PC-3 (cell line): ENCODE measurements around the gene ORC4. TPM values are rescaled to one million over a fixed set of nuclear protein-coding genes. Genes with fewer than 3 reads are reported as not detected.

Experiments
- ATAC-seq: fragments of 200-7000 bp; cut with Tn5 transposase; 2 replicates; pipeline ENCODE4 v1.9.1; 2020; ENCODE audit warnings: mild to moderate bottlenecking, moderate library complexity
- BruUV-seq: library from RNA; stranded (reverse); fragments of 400-500 nt; replicated peaks from 2 replicates; lab custom pipeline; 2021; lab: Mats Ljungman, UMichigan
- CTCF ChIA-PET: fragments of 300-600 bp; sonication (Branson Sonifier 250); formaldehyde crosslinking; loops from one replicate; lab custom pipeline; 2022; ENCODE audit warnings: antibody characterized with exemption; lab: Charles Lee
- POLR2A ChIA-PET: fragments of 300-600 bp; sonication (Branson Sonifier 250); formaldehyde crosslinking; loops from one replicate; lab custom pipeline; 2022; ENCODE audit warnings: antibody characterized with exemption; ENCODE audit not compliant: unreplicated experiment; lab: Charles Lee
- DNase-seq: peaks from one replicate; pipeline ENCODE4 v3.0.0-alpha.2; 2015
- H2AFZ ChIP-seq: fragments of 300-600 bp; sonication (generic); 2 replicates; pipeline ENCODE4 v1.6.0; 2016; ENCODE audit warnings: antibody characterized with exemption, low read length
- H3F3A ChIP-seq: fragments of 300-600 bp; sonication (generic); one replicate; pipeline ENCODE4 v1.6.0; 2017; ENCODE audit warnings: antibody characterized with exemption, low read length, control low read depth, mild to moderate bottlenecking; ENCODE audit not compliant: unreplicated experiment
- H3K27ac ChIP-seq: fragments of 300-600 bp; sonication (generic); 2 replicates; pipeline ENCODE4 v1.5.1; 2016; ENCODE audit warnings: mild to moderate bottlenecking, low read length
- H3K27me3 ChIP-seq: fragments of 300-600 bp; sonication (generic); 2 replicates; pipeline ENCODE4 v1.6.1; 2016; ENCODE audit warnings: low read length, mixed read lengths
- H3K36me3 ChIP-seq: fragments of 300-600 bp; sonication (generic); 2 replicates; pipeline ENCODE4 v1.6.1; 2016; ENCODE audit warnings: low read depth, mixed run types, low read length, mixed read lengths
- H3K4me1 ChIP-seq: fragments of 300-600 bp; sonication (generic); 2 replicates; pipeline ENCODE4 v1.5.1; 2016; ENCODE audit warnings: low read length; ENCODE audit not compliant: insufficient read depth
- H3K4me2 ChIP-seq: fragments of 300-600 bp; sonication (generic); 2 replicates; pipeline ENCODE4 v1.6.0; 2016; ENCODE audit warnings: low read length
- H3K4me3 ChIP-seq: fragments of 300-600 bp; sonication (generic); 2 replicates; pipeline ENCODE4 v1.5.1; 2016; ENCODE audit warnings: mild to moderate bottlenecking, low read length, mixed read lengths
- H3K79me2 ChIP-seq: fragments of 300-600 bp; sonication (generic); 2 replicates; pipeline ENCODE4 v1.6.1; 2017; ENCODE audit warnings: low read length, mixed read lengths
- H3K9ac ChIP-seq: fragments of 300-600 bp; sonication (generic); 2 replicates; pipeline ENCODE4 v1.6.0; 2016; ENCODE audit warnings: mild to moderate bottlenecking, low read length
- H3K9me2 ChIP-seq: fragments of 300-600 bp; sonication (generic); replicated peaks from 2 replicates; pipeline ENCODE4 v1.6.1; 2016; ENCODE audit warnings: mixed run types, low read length, mixed read lengths
- H3K9me3 ChIP-seq: fragments of 300-600 bp; sonication (generic); 2 replicates; pipeline ENCODE4 v1.6.1; 2016; ENCODE audit warnings: low read length, mixed read lengths
- H4K20me1 ChIP-seq: fragments of 300-600 bp; sonication (generic); 2 replicates; pipeline ENCODE4 v1.6.1; 2016; ENCODE audit warnings: low read length, mixed read lengths
- EZH2 ChIP-seq: fragments of 300-600 bp; sonication (generic); IDR thresholded peaks from one replicate; pipeline ENCODE4 v1.6.1; 2017; ENCODE audit warnings: antibody characterized with exemption, mild to moderate bottlenecking, low read length; ENCODE audit not compliant: unreplicated experiment
- EZH2phosphoT487 ChIP-seq: fragments of 300-600 bp; sonication (generic); IDR thresholded peaks from 2 replicates; pipeline ENCODE4 v1.6.1; 2018; ENCODE audit warnings: mild to moderate bottlenecking, antibody characterized with exemption, low read length, borderline replicate concordance
- intact Hi-C: fragments of 100-400 bp; cut with micrococcal nuclease; formaldehyde crosslinking; loops from 2 replicates; pipeline ENCODE4 v1.9.0; 2023
- total RNA-seq: library from RNA; depleted of rRNA; stranded (reverse); fragments of >200 nt; gene quantifications from 2 replicates; pipeline ENCODE4 v1.2.3, GENCODE V29; 2014
- TF ChIP-seq, protein P1 (sequence below): fragments of 300-600 bp; sonication (generic); conservative IDR thresholded peaks from 2 replicates; pipeline ENCODE4 v1.5.1; 2017; ENCODE audit warnings: antibody characterized with exemption, low read depth, mild to moderate bottlenecking, low read length

The ORC4 gene
- total RNA-seq, 1 experiment from 2014 or later = 65.9 TPM

DNA sequence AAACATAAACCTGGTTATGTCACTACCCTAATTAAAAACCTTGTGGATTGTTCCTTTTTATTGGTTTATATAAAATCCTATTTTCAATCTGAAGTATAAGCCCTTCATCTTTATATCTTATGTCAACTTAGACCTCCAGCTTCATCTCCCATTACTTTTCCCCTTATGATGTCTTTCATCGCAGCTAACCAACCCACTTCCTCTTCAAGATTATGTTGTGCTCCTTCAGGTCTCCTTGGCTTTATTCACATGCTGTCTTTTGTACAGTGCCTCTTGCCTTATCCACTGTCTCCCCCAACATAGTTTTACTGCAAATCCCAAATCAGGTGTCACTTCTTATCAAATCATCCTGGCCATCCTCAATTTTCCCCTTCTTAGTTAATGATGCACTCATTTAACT is 26.3 kb upstream of the ORC4 start:
- no peaks in the 10 kb centered on the region for H3F3A ChIP-seq
- H3K4me2 ChIP-seq = no peak overlapping the region
- ATAC-seq = no peak
- DNase-seq = no peak
- TF ChIP-seq, protein P1, sequence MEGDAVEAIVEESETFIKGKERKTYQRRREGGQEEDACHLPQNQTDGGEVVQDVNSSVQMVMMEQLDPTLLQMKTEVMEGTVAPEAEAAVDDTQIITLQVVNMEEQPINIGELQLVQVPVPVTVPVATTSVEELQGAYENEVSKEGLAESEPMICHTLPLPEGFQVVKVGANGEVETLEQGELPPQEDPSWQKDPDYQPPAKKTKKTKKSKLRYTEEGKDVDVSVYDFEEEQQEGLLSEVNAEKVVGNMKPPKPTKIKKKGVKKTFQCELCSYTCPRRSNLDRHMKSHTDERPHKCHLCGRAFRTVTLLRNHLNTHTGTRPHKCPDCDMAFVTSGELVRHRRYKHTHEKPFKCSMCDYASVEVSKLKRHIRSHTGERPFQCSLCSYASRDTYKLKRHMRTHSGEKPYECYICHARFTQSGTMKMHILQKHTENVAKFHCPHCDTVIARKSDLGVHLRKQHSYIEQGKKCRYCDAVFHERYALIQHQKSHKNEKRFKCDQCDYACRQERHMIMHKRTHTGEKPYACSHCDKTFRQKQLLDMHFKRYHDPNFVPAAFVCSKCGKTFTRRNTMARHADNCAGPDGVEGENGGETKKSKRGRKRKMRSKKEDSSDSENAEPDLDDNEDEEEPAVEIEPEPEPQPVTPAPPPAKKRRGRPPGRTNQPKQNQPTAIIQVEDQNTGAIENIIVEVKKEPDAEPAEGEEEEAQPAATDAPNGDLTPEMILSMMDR = no peak
- TF ChIP-seq EZH2phosphoT487 (no peak), EZH2 (no peak)
- ChIA-PET CTCF (no interaction called here), POLR2A (no interaction called here)
- H3K27ac ChIP-seq = no peak overlapping the region
- intact Hi-C loops = no loop called here
- no peaks in the 10 kb centered on the region for H3K9me2 ChIP-seq
- no peaks in the 10 kb centered on the region for H3K36me3 ChIP-seq
- no peaks in the 10 kb centered on the region for H3K9me3 ChIP-seq
- no peaks in the 10 kb centered on the region for H4K20me1 ChIP-seq
- no peak overlapping the region for H2AFZ ChIP-seq
- H3K27me3 ChIP-seq = no peaks in the 10 kb centered on the region
- H3K4me3 ChIP-seq = no peak overlapping the region
- peaks cover 6% of the 10 kb centered on the region; the same call in 1 of the 2 replicates for H3K4me1 ChIP-seq
- H3K9ac ChIP-seq = no peak overlapping the region
- no peaks in the 10 kb centered on the region for H3K79me2 ChIP-seq
- no TSS peak for BruUV-seq

DNA sequence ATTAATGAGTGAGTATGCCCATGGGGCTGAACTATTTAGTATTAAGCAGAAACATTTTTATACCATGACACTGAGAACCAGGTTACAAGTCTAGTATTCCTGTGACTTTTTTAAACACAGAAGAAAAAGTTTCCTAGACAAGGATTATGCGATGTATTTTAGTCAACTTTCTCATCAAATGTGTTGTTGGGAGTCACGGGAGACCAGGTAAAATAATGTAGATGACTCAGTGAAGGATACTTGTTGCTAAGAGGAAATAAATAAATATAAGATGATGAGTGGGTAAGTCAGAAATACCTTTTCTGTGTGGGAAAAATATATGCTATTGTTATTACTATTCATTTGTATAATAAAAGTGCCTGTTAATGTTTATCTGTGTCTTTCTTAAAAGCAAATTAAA is 23.8 kb upstream of the ORC4 start:
- H3K36me3 ChIP-seq = no peaks in the 10 kb centered on the region
- H3K4me1 ChIP-seq = peaks cover 6% of the 10 kb centered on the region; the same call in 1 of the 2 replicates
- BruUV-seq = no TSS peak
- no peaks in the 10 kb centered on the region for H3K9me2 ChIP-seq
- ChIA-PET POLR2A (no interaction called here), CTCF (no interaction called here)
- intact Hi-C loops = no loop called here
- H3K79me2 ChIP-seq = no peaks in the 10 kb centered on the region
- TF ChIP-seq EZH2 (no peak), EZH2phosphoT487 (no peak)
- TF ChIP-seq, protein P1 = no peak
- peak overlapping the region; percentile 37 for H3K9ac ChIP-seq
- H3K27ac ChIP-seq = peak overlapping the region; percentile 63
- peak; percentile 25 for DNase-seq
- no peak for ATAC-seq
- no peaks in the 10 kb centered on the region for H3K9me3 ChIP-seq
- no peak overlapping the region for H3K4me2 ChIP-seq
- no peaks in the 10 kb centered on the region for H3K27me3 ChIP-seq
- H3K4me3 ChIP-seq = no peak overlapping the region
- H4K20me1 ChIP-seq = no peaks in the 10 kb centered on the region
- no peak overlapping the region for H2AFZ ChIP-seq
- no peaks in the 10 kb centered on the region for H3F3A ChIP-seq

DNA sequence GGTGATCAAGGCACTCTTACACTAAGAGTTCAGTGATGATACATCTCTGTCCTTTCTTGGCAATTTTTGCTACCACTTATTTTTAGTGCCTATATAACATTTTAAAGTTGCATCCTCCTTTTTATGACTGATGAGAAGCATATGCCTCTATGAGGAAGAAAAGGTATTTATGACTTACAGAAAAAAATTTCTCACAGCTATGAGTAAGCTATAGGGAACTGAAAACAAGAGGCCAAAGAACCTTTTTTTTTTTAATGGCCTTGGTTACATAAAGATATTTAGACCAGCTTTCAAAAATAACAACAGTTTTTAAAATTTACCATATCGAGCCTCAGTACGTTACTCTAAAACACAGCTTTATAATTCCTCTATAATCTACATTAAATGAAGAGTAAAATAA is 21.7 kb upstream of the ORC4 start:
- Histone ChIP-seq H2AFZ (no peak overlapping the region), H3K9ac (no peak overlapping the region), H3K36me3 (no peaks in the 10 kb centered on the region), H3K4me1 (peaks cover 6% of the 10 kb centered on the region; the same call in 1 of the 2 replicates), H3K9me3 (no peaks in the 10 kb centered on the region), H3K4me3 (no peak overlapping the region), H3K9me2 (no peaks in the 10 kb centered on the region), H4K20me1 (no peaks in the 10 kb centered on the region), H3K4me2 (no peak overlapping the region), H3K27ac (no peak overlapping the region), H3K27me3 (no peaks in the 10 kb centered on the region), H3K79me2 (no peaks in the 10 kb centered on the region), H3F3A (no peaks in the 10 kb centered on the region)
- ATAC-seq = no peak
- CTCF ChIA-PET = no interaction called here
- BruUV-seq = no TSS peak
- no peak for DNase-seq
- POLR2A ChIA-PET = interaction anchor here (0.7 kb wide), 1 partner anchor 177 kb away, joined by 3 read pairs; no protein-coding TSS in a partner anchor
- TF ChIP-seq, protein P1 = no peak
- TF ChIP-seq EZH2 (no peak), EZH2phosphoT487 (no peak)
- intact Hi-C loops = no loop called here
